Parietal lobe (tissue), 1 donor: ENCODE results near the gene FAM229A. TPM values are rescaled to one million over a fixed set of nuclear protein-coding genes. Genes with fewer than 3 reads are reported as not detected.

Source experiments
- total RNA-seq: library from RNA; depleted of rRNA; stranded (reverse); fragments of >200 nt; gene quantifications from one replicate; pipeline ENCODE4 v1.2.3, GENCODE V29; 2014

Gene FAM229A, protein sequence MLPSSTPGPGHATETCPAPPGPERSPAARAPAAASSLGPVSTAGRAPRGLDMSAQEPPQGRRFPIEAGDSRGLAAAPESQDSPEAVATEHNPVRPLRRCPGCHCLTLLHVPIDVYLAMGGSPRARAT
- 5.0 TPM for total RNA-seq

DNA sequence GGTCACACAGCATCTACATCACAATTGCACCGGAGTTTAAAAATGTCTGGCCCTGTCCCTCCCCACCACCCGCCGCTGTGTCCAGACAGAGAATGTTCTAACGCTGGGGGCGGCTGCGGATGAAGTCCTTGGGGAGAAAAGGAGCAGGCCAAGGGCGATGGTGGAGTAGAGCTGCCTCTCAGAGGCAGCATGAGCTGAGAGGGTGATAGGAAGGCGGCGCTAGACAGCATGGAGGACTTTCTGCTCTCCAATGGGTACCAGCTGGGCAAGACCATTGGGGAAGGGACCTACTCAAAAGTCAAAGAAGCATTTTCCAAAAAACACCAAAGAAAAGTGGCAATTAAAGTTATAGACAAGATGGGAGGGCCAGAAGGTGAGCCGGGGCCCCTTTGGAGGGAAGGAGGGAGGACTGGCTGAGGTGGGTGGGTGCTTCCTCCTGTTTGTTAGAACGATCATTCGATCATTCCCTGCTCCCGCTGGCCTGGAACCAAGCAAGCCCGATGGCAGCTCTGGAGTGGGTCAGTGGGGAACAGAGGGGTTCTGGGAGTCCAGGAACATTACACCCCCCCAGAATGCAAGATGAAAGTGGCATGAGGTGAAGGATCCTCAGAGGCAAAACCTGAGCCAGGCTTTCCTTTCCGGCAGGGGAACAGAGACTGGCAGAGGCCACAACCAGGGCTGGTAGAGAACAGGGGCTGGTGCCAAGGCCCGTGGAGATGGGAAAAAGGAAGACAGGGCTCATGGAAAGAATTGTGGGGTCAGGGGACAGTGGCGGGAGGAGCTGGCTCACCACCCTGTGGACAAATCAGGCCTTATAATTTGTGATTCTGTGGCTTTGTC, at the start of gene FAM229A, which contains the start of gene TSSK3:
Gene FAM229A, minus strand, starts transcription at position 12 of the 840 bp plus-strand sequence. CDS start 394 bp downstream, outside the sequence.
Gene TSSK3, plus strand, starts transcription at position 66 of the 840 bp plus-strand sequence. Its CDS starts 163 bp downstream, at position 229.

DNA sequence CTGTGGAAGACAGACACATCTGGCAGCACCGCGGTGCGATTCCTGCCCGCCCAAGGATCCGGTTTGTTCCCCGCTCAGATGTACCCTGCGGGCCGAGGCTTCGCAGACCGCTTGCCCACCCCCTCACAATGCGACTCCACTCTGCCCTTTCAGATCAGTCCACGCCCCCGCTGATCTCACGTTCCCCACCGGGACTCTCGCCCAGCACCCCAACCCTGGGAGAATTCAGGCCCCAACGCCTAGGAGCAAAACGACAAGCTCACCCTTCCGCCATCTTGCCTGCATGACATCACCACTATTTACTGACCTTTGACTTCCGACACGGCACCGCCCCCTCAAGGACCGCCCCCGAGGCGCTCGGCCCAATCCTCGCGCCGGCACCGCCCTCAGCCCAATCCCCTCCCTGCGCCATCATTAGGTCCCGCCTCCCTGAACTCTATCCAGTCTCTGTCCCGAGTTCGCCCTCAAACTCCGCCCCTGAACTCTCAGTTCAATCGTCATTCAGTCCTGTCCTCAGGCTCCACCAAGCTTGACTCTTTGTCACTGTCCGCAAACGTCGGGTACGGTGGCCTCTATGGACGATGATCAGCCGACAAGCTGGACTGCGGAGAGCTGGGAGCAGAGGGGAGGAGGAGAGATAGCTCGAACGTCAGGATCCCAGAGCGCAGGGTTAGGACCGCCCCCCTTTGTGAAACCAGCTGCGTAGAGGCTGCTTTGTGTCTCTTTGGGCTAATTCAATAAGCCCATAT, 32.0 kb upstream of the FAM229A start, which contains the start of gene BSDC1:
Gene BSDC1, minus strand, starts transcription at position 301 of the 749 bp plus-strand sequence. Its CDS starts 27 bp downstream, at position 274.

DNA sequence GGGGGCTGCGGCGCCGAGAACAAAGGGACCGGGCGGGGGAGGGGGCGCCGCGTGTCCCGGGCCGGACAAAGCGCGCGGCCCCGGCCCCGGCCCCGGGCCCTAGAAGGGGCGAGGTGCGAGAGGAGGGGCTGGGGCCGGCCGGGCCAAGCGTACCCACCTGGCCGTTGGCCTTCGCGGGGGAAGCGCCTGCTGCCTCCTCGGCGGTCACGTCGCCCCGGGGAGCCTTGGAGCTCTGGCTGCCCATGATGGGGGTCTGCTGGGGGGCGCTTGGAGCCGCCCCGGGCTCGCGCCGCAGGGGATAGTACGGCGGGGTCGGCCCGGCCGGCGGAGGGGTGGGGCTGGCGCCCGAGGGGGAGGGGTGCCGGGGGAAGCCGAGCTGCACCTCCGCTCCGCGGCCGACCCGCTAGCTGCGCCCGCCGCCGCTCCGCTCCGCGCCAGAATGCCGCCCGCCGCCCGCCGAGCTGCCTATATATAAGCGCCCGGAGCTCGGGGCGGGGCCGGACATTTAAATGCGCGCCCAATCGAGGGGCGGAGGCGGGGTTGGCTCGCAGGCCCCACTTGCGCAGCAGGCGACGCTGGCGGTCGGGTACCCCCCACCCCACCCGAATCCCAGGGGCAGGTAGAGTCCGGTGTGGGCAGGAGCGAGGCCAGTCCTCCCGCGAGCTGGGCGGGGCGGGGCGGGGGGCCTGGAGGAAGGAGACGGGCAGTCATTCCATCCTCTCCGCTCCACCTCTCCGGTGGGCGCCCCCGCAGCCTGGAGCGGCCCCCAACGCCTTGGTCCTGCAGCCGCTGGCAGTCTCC, 26.3 kb downstream of the FAM229A start, which contains the start of gene MARCKSL1:
Gene MARCKSL1, minus strand, starts transcription at position 444 of the 801 bp plus-strand sequence. Its CDS starts 200 bp downstream, at position 244.

Other genes with a start within 250 kb of the FAM229A start
- 23.5 TPM for gene TXLNA, start 182.8 kb downstream of the FAM229A start, total RNA-seq
- gene CCDC28B, start 161.9 kb downstream of the FAM229A start, total RNA-seq, result 31.3 TPM
- gene IQCC, start 156.8 kb downstream of the FAM229A start, total RNA-seq, result 4.1 TPM
- gene DCDC2B, start 153.4 kb downstream of the FAM229A start, total RNA-seq, result not detected
- 29.4 TPM for gene TMEM234, start 140.1 kb downstream of the FAM229A start, total RNA-seq
- 75.7 TPM for gene EIF3I, start 140.1 kb downstream of the FAM229A start, total RNA-seq
- not detected for gene FAM167B, start 115.3 kb downstream of the FAM229A start, total RNA-seq
- not detected for gene LCK, start 111.2 kb downstream of the FAM229A start, total RNA-seq
- gene HDAC1, start 70.4 kb downstream of the FAM229A start, total RNA-seq, result 41.6 TPM
- 332 TPM for gene MARCKSL1, start 26.3 kb downstream of the FAM229A start, total RNA-seq
- not detected for gene TSSK3, start 54 bp upstream of the FAM229A start, total RNA-seq
- 94.8 TPM for gene BSDC1, start 32.0 kb upstream of the FAM229A start, total RNA-seq
- gene ZBTB8B, start 102.6 kb upstream of the FAM229A start, total RNA-seq, result 20.7 TPM
- gene ZBTB8A, start 176.9 kb upstream of the FAM229A start, total RNA-seq, result 28.8 TPM